Hepatocyte (in vitro differentiated cells): ENCODE data around the gene PDGFA.

ENCODE experiments used
- EZH2phosphoT487 ChIP-seq: fragments of 200-600 bp; sonication (generic); IDR thresholded peaks from one replicate; pipeline ENCODE4 v1.6.1; 2018; ENCODE audit warnings: antibody characterized with exemption, mild to moderate bottlenecking, low read depth, moderate library complexity; ENCODE audit not compliant: unreplicated experiment, severe bottlenecking
- TF ChIP-seq, protein P1 (sequence below): fragments of 200-600 bp; sonication (generic); IDR thresholded peaks from 2 replicates; pipeline ENCODE4 v1.5.1; 2016; ENCODE audit warnings: antibody characterized with exemption, mild to moderate bottlenecking; ENCODE audit not compliant: poor library complexity

DNA sequence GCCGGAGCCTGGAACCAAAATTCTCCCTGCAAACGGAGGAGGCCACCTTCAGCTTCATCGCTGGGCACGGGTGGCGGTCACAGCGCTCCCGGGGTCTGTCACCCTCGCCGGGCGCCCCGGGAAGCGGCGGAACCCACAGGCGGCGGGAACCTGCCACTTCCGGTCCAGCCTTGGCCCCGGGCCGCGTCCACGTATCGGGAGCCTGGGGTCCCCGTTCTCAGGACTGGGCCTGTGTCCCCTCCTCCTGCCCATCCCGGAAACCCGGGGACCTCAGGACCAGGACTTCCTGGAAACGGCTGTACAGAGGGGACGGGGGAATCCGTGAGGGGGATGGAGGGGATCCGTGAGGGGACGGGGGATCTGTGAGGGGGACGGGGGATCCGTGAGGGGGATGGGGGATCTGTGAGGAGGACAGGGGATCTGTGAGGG, 25.4 kb downstream of the PDGFA start:
- TF ChIP-seq, protein P1, sequence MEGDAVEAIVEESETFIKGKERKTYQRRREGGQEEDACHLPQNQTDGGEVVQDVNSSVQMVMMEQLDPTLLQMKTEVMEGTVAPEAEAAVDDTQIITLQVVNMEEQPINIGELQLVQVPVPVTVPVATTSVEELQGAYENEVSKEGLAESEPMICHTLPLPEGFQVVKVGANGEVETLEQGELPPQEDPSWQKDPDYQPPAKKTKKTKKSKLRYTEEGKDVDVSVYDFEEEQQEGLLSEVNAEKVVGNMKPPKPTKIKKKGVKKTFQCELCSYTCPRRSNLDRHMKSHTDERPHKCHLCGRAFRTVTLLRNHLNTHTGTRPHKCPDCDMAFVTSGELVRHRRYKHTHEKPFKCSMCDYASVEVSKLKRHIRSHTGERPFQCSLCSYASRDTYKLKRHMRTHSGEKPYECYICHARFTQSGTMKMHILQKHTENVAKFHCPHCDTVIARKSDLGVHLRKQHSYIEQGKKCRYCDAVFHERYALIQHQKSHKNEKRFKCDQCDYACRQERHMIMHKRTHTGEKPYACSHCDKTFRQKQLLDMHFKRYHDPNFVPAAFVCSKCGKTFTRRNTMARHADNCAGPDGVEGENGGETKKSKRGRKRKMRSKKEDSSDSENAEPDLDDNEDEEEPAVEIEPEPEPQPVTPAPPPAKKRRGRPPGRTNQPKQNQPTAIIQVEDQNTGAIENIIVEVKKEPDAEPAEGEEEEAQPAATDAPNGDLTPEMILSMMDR: no peak
- TF ChIP-seq EZH2phosphoT487: no peak
